ENCODE measurements around the gene ASPHD2. TPM values are rescaled to one million over a fixed set of nuclear protein-coding genes. Genes with fewer than 3 reads are reported as not detected.

The ASPHD2 gene
- total RNA-seq, 1 donor from 2014 or later = 4.9 TPM

DNA sequence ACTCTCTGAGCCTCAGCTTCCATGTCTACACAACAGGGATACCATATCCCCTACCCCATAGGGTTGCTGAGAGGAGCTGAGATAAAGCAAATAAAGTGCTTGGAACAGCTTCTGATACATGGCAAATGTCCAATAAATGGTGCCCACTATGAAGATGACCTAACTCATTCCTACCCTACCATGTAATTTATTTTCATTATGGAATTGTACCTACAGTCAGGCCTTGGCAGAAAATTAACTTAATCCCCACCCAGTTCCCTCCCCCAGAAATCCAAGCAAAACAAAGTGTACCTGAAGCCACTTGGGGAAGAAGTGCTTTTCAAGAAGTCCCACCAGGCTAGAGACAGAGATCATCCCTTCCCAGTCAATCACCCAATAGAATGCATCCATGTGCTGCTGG is 65.4 kb downstream of the ASPHD2 start:
- H3K36me3 Mint-ChIP-seq (ENCODE audit: low read depth) = peaks cover 12% of the 10 kb centered on the region
- H3K4me3 Mint-ChIP-seq = no peak overlapping the region
- no peaks in the 10 kb centered on the region for H3K27me3 Mint-ChIP-seq (ENCODE audit: low read depth)
- H3K9me3 Mint-ChIP-seq = no peaks in the 10 kb centered on the region
- DNase-seq (ENCODE audit: low read depth, low spot score) = no peak
- H3K4me1 Mint-ChIP-seq = peaks cover 5% of the 10 kb centered on the region
- H3K27ac Mint-ChIP-seq (ENCODE audit: unreplicated experiment) = no peak overlapping the region
- TF ChIP-seq, protein P1, sequence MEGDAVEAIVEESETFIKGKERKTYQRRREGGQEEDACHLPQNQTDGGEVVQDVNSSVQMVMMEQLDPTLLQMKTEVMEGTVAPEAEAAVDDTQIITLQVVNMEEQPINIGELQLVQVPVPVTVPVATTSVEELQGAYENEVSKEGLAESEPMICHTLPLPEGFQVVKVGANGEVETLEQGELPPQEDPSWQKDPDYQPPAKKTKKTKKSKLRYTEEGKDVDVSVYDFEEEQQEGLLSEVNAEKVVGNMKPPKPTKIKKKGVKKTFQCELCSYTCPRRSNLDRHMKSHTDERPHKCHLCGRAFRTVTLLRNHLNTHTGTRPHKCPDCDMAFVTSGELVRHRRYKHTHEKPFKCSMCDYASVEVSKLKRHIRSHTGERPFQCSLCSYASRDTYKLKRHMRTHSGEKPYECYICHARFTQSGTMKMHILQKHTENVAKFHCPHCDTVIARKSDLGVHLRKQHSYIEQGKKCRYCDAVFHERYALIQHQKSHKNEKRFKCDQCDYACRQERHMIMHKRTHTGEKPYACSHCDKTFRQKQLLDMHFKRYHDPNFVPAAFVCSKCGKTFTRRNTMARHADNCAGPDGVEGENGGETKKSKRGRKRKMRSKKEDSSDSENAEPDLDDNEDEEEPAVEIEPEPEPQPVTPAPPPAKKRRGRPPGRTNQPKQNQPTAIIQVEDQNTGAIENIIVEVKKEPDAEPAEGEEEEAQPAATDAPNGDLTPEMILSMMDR (conservative IDR thresholded peaks at IDR 0.05) = no peak

Other genes with a start within 250 kb of the ASPHD2 start
- 48.5 and 50.9 TPM in 2 replicates for gene HPS4, start 54.5 kb downstream of the ASPHD2 start, total RNA-seq
- 30.8 and 32.4 TPM in 2 replicates for gene SRRD, start 54.6 kb downstream of the ASPHD2 start, total RNA-seq
- 33.6 and 34.3 TPM in 2 replicates for gene TFIP11, start 83.2 kb downstream of the ASPHD2 start, total RNA-seq
- 10.7 and 11.8 TPM in 2 replicates for gene TPST2, start 160.9 kb downstream of the ASPHD2 start, total RNA-seq
- not detected in 2 replicates for gene CRYBB1, start 188.8 kb downstream of the ASPHD2 start, total RNA-seq
- not detected in 2 replicates for gene CRYBA4, start 192.7 kb downstream of the ASPHD2 start, total RNA-seq
- 42.0 and 45.6 TPM in 2 replicates for gene MIAT, start 228.3 kb downstream of the ASPHD2 start, total RNA-seq